ENCODE measurements around the gene SLC25A52.
"Not testable (repeated sequence)": the region's sequence is repeated elsewhere in the genome, so short reads cannot be mapped to it uniquely, and the experiment has no call there.

SLC25A52 gene, protein sequence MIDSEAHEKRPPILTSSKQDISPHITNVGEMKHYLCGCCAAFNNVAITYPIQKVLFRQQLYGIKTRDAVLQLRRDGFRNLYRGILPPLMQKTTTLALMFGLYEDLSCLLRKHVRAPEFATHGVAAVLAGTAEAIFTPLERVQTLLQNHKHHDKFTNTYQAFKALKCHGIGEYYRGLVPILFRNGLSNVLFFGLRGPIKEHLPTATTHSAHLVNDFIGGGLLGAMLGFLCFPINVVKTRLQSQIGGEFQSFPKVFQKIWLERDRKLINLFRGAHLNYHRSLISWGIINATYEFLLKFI

DNA sequence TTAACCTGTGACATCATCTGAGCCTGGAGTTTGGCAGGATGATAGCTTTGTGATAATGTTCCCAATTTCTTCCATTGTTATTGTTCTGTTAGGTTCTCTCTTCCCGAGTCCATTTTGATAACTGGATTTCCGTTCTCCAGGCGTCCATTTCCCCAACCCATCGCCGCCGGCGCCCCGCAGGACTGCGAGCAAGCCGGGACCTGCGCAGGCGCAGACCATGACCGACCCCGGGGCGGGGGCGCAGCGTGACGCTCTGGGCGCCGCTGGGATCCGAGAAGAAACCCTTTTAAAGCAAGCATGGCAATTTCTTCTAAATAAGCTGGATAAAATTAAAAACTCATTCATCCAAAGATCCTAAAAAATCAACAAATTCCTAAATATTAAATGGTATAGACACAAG lies at the start of gene SLC25A52:
Gene SLC25A52, minus strand, starts transcription at position 186 of the 400 bp plus-strand sequence. CDS start 219 bp downstream, outside the sequence.
- no peak for DNase-seq

DNA sequence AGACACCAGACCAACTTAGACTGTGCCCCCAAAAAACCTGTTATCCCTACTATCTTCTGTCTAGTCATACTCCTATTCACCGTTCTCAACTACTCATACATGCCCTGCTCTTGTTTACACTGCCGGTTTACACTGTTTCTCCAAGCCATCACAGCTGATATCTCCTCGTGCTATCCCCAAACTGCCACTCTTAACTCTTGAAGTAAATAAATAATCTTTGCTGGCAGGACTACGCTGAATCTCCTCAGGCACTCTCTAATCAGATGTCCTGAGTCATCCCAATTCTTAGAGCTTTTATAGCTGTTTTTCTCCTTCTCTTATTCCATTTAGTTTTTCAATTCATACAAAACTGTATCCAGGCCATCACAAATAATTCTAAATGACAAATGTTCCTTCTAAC lies 48.4 kb upstream of the SLC25A52 start:
- not testable (repeated sequence) for DNase-seq

DNA sequence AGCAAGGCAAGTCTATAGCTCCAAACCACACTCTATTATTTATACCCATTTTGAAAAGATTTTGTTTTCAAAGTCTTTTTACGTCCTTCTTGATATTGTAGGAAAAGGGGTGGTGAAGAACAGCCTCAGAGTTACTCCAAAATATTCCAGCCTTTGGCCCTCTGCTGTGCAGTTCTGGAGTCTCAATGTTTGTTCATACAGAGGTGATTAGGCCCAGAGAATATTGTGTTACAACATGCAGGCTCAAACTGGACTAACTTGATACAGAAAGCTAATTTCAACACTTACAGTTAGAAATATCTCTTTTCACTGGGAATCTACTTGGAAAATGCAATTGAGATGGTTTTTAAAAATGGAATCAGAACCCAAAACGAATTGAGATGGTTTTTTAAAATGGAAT lies 40.4 kb upstream of the SLC25A52 start:
- no peak for DNase-seq

DNA sequence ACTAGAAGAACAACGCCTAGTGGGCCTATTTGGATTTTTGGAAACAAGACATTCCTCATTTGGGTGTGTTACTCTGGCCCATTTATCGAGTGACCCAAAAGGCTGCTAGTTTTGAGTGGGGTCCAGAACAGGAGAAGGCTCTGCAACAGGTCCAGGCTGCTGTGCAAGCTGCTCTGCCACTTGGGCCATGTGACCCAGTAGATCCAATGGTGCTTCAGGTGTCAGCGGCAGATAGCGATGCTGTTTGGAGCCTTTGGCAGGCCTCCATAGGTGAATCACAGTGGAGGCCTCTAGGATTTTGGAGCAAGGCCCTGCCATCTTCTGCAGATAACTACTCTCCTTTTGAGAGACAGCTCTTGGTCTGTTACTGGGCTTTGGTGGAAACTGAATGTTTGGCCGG lies 38.6 kb upstream of the SLC25A52 start:
- not testable (repeated sequence) for DNase-seq

DNA sequence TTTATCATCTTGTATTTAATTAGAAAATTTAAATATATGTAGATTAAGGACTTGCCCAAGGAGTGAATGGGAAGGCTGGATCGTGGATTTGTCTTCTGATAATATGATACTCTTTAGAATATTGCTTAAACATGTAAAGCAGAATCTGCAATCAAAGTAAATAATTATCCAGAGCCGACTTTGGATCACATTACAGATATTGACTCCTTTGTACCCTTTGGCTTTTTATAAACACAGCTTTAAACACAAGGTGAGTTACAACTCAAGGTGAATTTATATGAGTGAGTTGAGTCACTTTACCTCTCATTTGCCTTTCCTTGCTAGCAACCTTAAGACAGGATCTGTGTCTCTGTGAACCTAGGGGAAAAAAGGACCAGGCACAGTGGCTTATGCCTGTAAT lies 37.7 kb upstream of the SLC25A52 start:
- DNase-seq: no peak

DNA sequence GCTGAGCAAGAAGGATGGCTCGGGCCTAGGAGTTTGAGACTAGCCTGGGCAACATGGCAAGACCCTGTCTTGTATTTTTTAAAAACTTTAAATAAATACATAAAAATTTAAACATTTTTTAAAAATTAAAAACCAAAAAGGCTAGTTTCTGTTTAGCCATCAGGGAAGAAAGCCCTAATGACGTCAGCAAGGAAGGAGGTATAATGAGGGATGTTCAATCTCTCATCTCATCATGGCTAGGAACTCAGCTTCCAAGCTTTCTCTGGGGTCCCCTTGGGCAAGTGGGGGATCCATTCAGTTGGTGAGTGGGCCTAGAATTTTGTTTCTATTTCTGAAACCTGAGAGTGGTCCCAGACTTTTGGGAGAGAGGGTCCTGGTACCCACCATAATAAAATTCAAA lies 35.1 kb upstream of the SLC25A52 start:
- DNase-seq: no peak

DNA sequence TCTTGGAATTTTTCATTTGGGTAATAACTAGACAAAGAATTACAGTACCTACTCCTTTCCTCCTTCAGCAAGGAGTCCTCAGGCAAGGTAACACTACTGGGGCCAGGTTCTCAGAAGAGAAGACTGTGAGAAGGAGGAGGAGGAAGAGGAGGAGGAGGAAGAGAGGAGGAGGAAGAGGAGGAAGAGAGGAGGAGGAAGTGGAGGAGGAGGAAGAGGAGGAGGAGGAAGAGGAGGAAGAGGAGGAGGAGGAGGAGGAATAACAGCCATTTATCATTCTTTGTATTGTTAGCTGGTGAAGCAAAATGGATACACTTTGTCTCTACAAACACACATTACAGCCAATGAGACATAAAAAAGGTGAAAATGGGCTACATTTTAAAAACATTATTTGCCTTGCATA lies 32.9 kb upstream of the SLC25A52 start:
- no peak for DNase-seq

DNA sequence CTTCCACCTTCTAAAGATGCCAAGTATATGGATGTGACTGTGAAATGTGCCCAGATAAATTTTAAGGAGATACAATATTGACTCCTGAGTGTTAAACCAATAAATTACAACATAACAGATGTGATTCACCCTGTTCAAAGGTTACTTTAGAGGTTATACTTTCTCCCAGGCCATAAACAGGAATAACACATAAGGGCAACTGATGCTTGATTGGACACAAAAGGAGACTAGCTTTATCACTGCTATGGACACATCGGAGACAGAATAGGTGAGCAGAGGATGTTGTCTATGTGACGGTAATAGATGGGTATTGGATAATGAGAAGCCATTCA lies 31.9 kb upstream of the SLC25A52 start:
- DNase-seq: no peak

DNA sequence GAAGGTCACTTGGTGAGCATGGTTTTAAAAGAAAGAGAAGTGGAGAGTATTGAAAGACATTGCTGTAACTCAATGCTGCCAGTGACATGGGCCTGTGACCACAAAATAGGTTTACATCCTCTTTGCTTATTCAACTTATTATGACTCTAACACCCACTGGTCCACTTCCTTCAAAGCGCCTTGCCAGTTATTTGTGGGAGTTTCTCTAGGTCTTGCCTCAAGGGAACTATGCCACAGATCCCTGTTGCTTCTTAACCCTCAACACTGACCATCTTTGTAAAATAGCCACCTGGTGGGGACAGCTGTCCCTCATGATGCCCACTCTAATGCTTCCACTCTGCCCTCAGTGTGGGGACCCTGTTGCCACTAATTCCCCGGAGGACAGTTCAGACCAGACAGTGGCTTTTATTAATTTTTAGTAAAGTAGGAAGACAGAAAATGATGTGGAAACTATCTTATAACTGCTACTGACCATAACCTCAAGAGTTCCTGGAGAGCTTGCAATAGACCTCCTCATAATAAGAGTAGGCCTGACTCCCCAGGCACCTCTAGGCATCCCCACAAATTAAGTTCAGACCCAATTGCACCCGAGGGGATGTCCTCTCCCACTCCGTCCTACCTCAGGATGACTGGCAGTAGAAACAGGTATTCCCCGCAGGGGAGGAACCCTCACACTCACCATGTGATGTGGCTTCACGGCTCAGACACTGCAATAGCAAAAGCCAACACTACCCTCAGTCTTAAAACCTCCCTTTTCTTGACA lies 31.3 kb upstream of the SLC25A52 start:
- DNase-seq: no peak

DNA sequence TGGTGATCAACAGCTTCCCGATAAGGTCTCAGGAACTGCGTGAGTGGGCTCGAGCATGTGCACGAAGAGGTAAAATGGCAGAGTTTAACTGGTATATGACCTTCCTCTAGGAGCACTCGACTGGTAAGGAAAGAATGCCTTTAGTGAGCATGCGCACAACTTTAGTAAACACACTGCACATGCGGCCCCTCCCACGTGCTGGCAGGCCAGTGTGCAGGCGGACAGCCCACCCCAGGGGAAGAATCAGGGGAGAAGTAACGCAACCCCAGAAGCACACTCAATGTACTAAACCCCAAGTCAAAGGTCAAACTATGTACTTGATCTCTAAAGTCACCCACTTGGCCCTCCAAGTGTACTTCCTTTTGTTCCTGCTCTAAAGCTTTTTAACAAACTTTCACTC lies 28.7 kb upstream of the SLC25A52 start:
- no peak for DNase-seq

DNA sequence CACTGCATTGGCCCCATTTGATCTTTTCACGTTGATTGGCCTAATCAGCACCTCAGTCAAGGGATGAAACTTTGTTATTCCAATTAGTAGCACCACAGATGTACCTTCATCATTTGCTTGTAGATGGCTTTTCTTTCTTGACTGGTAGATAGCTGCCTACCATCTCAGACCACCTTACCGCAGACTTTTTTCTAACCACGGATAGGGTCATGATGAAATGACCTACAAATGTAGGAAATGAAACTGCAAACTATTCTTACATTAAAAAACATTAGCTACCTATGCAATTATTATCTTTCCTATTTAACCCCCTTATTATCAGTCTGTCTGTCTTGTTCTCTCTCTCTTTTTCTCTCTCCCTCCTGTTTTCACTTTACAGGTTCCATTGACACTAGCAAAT lies 22.4 kb upstream of the SLC25A52 start:
- DNase-seq: no peak

DNA sequence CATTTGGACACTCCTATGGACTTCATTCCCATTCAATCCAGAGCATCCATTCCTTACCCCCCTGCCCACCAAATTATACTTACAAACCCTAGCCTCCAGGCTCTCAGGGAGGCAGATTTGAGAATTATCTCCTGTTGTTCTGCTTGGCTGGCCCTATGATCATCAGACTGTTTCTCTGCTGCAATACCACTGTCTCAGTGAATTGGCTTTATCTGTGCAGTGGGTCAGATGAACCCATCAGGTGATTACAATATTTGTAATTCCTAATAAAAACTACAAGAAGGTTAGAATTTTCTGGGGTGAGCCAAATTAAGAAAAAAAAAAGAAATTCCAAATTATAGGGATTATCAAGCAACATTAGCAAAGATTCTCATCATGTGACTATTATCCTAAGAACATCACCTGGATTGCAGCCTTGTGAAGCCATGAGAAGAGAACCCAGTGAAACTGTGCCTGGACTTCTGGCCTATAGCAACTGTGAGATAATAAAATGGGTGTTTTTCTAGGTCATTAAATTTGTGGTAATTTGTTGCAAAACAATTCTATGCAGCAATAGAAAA lies 17.8 kb upstream of the SLC25A52 start:
- no peak for DNase-seq

DNA sequence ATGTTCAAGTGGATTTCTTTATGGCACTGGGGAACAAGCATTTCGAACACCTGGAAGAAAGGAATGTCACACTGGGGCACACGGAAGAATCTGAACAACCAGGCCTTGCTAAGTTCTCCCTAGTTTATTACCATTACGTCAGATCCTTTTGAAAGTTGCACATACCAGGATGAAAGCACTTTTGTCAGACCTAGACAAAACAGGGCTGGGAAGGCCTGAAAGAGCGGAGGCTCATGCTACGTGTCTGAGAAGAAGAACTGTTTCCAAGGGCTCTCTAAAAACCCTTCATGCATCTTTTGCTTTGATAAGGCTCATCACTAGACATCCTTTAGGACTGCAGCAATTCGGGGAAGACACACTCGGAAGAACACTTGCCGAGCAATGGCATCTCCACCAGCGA lies 15.4 kb upstream of the SLC25A52 start:
- no peak for DNase-seq

DNA sequence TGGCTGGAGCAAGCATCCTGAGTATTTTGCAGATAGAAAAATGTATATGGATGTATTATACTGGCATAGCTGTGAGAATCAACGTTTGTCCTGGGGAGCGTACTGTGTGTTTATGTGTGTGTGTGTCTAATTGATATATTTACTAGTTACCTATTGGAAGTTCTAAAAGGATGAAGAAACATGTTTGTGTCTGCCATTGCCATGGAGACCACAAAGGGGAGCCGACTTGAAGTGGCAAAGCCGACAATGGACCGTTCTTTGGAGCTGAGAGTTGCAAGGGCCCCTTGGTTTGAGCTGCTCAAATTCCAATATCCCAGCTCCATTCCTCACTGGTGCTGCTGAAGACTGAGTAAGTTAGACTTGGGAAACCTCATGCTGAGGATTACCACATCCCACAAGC lies 14.3 kb upstream of the SLC25A52 start:
- DNase-seq: no peak

DNA sequence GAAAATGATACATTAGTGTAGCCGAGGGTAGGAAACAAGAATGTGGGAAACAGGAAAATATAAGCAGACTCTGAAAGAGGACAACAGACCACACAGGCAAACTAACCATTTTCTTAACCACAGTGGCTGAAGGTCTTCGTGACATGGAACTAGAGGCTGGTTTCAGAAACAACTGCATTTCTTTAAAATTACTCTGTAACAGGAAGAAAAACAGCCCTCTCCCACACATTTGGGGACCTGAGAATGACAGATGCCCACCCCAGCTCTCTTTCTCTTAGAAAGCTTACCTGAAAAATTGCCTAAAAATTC lies 13.8 kb upstream of the SLC25A52 start:
- no peak for DNase-seq

DNA sequence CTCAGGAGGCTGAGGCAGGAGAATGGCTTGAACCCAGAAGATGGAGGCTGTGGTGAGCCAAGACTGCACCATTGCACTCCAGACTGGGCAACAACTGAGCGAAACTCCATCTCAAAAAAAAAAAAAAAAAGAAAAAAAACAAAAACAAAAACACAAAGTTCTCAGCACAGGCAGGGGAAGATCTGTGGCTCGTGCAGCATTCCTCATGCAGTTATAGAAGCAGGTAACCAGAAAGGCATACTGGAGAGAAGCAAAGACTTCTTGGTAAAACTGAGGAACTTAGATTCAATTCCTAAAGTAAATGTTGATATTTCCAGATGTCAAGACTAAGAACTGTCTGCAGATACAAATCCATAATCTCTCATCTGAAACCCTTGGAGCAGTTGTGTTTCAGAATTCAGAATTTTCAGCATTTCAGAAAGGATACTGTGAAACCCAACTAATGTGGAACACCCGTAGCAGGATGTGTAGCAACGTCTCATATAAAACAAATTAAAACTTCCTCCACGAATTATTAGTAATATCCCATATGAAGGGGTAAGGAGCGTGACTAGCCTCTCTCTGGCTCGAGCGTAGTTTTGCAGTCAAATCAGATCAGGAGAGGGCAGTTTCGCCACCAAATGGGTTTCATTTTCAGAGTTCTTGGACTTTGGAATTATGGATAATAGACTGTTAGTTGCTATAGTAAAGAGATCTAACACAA lies 13.2 kb upstream of the SLC25A52 start:
- no peak for DNase-seq

DNA sequence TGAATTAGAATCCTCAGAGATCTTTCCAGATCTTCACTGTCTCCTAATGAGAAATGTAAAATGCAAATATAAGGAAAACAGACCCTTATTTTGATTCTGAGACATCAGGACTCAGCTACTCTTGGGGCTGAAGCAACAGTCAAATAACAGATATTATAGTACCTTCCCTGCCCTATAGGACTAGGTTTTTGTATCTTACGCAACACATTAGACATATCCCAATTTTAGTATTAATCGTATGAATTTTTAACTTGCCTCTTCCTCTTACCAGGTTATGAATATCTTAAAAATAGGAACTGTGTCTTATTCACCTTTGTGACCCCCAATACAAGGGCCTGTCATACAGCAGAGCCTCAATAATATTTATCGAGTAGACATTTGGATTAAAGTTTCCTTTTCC lies 12.0 kb upstream of the SLC25A52 start:
- no peak for DNase-seq

DNA sequence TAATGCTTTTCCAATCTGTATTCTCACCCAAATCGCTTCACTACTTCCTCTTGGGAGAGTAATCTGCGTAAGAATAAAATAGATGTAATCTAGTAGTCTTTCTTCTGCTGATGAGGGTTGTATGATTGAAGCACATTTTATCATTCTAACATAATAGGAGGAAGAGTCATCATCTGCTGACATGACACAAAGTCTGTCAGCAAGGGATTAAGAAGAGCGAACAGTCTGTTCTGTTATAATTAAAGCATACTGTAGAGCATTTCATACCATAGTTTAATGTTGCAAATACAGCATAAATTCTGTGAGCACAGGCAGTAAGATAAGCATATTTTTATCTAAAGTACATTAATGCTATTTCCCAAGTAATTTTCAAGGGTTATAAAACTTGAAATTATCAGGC lies 10.4 kb downstream of the SLC25A52 start:
- no peak for DNase-seq

DNA sequence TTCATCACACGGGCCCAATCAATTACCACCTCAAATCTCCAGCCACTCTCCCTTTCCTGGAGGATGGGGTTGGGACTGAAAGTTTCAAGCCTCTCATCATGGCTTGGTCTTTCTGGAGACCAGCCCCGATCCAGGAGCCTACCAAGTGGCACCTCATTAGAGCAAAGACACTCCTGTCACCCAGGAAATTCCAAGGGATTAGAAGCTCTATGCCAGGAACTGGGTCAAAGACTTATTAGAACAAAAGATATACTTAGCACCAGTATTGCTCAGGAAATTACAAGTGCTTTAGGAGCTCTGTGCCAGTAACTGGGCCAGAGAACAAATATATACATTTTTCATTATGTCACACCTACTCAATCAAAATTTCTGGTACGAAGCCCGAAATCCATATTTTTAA lies 14.3 kb downstream of the SLC25A52 start:
- DNase-seq: no peak

DNA sequence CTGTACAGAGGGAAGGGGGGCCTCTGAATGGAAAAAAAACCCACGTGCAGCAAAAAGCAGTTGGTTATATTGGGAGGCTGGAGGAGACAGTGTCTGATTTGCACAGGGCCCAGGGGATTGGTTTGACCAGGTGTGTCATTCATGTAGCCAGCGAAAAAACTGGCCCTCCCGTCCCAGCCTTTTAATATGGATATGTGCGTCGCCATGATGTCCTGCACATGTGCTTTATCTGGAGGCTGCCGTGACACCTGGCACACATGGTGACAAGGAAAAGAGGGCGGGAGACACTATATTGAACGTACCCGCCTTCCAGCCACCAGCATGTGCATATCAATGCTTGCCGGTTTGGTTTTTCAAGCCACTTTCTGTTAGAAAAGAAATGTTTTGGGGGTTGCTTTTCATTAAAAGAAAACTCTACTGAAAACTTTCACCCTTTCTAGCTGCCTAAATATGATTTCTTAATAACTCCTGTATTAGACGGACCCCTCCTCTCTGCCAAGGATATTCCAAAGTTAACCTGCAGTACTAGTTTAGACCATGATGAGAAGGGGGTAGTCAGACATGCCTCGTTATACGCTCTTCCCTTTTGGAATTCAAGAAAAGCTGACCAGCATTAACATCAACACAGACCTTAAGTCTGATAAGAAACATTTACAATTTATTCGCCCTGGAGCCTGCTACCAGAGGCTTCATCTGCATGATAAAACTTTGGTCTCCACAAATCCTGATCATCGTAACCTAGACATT lies 16.2 kb downstream of the SLC25A52 start:
- DNase-seq: no peak

DNA sequence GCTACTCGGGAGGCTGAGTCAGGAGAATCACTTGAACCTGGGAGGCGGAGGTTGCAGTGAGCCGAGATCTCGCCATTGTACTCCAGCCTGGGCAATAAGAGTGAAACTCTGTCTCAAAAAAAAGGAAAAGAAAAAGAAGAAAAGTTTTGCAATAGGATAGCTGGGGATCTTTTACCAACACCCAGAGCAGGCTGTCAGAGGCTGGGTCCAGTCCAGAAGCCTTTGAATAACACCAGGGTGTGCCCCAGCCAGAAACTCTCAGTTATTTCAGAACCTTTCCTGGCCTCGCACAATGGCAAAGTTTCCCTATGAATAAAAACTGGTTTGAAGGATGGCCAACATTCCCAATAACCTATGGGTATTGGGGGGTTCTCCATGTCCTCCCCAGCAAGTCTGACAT lies 17.1 kb downstream of the SLC25A52 start:
- not testable (repeated sequence) for DNase-seq

DNA sequence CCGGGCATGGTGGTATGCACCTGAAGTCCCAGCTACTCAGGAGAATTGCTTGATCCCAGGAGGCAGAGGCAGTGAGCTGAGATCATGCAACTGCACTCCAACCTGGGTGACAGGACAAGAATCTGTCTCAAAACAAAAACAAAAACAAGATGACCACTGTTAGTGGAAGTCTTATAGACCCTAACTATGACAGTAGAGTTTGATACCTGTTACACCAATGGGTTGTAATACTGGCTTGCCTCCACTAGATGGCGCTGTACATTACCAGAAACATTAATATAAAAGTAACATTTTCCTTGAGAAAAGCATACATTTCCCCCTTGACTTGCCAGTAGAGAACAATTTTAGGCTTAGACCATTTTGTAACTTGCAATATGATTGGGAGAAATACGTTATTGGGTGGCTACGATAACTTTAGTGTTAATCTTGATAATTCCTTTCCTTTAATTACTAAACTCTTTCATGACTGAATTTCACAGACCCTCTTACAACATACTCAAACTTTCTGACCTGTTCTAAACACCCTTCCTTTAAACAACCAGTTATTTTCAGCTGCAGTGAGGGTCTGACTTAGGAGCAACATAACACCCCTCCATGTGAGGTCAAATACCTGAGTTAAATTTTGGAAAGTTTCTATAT lies 19.5 kb downstream of the SLC25A52 start:
- no peak for DNase-seq

DNA sequence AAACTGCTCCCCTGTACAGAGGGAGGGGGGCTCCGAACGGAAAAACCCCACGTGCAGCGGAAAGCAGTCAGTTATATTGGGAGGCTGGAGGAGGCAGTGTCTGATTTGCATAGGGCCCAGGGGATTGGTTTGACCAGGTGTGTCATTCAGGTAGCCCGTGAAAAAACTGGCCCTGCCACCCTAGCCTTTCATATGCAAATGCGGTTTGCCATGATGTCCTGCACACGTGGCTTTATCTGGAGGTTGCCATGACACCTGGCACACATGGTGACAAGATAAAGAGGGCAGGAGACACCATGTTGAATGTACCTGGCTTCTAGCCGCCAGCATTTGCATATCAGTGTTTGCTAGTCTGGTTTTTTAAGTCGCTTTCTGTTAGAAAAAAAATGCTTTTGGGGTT lies 20.5 kb downstream of the SLC25A52 start:
- no peak for DNase-seq
